ENCODE results near the gene AIF1. TPM values are rescaled to one million over a fixed set of nuclear protein-coding genes. Genes with fewer than 3 reads are reported as not detected.

Gene AIF1
- total and polyA plus RNA-seq, 2 experiments from 2014 or later, result 13.3 to 33.7 TPM

GRCh38 chr6:31645325-31645724 is 30.3 kb downstream of the AIF1 start (continued):
- TF ChIP-seq ZNF462 (CRISPR knock-in tag; IDR thresholded peaks at IDR 0.05), result no peak

GRCh38 chr6:31651602-31652191 is 36.7 kb downstream of the AIF1 start:
- Histone ChIP-seq H3F3A (replicated peaks; ENCODE audit: low read depth) (peaks cover 18% of the 10 kb centered on the region), H3K36me3 (ENCODE audit: insufficient read depth) (peaks cover 27% of the 10 kb centered on the region), H3K9me2 (ENCODE audit: insufficient read depth) (no peaks in the 10 kb centered on the region), H3K4me1 (ENCODE audit: insufficient read depth) (peaks cover 14% of the 10 kb centered on the region), H3K27me3 (ENCODE audit: insufficient read depth) (no peaks in the 10 kb centered on the region), H2AFZ (0 out of 2 replicates have a peak overlapping the region, but pooled peaks have one; percentile 35), H3K4me2 (peak overlapping the region; percentile 85), H3K79me2 (replicated peaks; ENCODE audit: insufficient read depth) (peaks cover 29% of the 10 kb centered on the region), H3K4me3 (peak overlapping the region; percentile 88), H4K20me1 (replicated peaks; ENCODE audit: insufficient read depth) (peaks cover 12% of the 10 kb centered on the region; the same call in 1 of the 2 replicates), H3K27ac (ENCODE audit: low read depth) (peak overlapping the region; percentile 96)
- H3K4me3 Mint-ChIP-seq, result peak overlapping the region; percentile 99
- DNase-seq (ENCODE audit: low spot score) (peak; percentile 90), ATAC-seq (peak; percentile 69)
- H3K27me3 Mint-ChIP-seq (ENCODE audit: insufficient read depth, low read depth, poor library complexity), result peaks cover 13% of the 10 kb centered on the region
- no peaks in the 10 kb centered on the region for H3K9me3 Mint-ChIP-seq
- peak; percentile 12; the same call in 1 of the 2 replicates for TF ChIP-seq POLR2AphosphoS5 (IDR thresholded peaks at IDR 0.05; ENCODE audit: low read depth)
- no peak for TF ChIP-seq EZH2 (IDR thresholded peaks at IDR 0.05; ENCODE audit: low read depth, unreplicated experiment)
- TF ChIP-seq REST (IDR thresholded peaks at IDR 0.05; ENCODE audit: unreplicated experiment), result no peak
- peak overlapping the region; percentile 100 for H3K27ac Mint-ChIP-seq
- H3K4me1 Mint-ChIP-seq, result peaks cover 28% of the 10 kb centered on the region; the same call in 2 of the 3 replicates
- H3K36me3 Mint-ChIP-seq (ENCODE audit: low read depth), result peaks cover 47% of the 10 kb centered on the region
